Upper lobe of left lung (tissue), 4 donors: Measurements from ENCODE around the gene C17orf58.
"Not testable (repeated sequence)": the region's sequence is repeated elsewhere in the genome, so short reads cannot be mapped to it uniquely, and the experiment has no call there.

ENCODE experiments used
- CTCF ChIP-seq, 6 experiments: fragments of 450-650 bp in 4 of 6; fragments of 200-600 bp in 2 of 6; sonication (generic) in 2 of 6; IDR thresholded peaks; one replicate each; pipeline ENCODE4 v1.5.1; 2016 to 2019; ENCODE audit warnings: antibody characterized with exemption in 6 of 6
- POLR2A ChIP-seq, 4 donors: fragments of 450-650 bp; IDR thresholded peaks; one replicate each; pipeline ENCODE4 v1.5.1; 2016 to 2017; ENCODE audit warnings: antibody characterized with exemption in 4 of 4, mild to moderate bottlenecking in 2 of 4
- POLR2AphosphoS5 ChIP-seq, 2 donors: sonication (generic); formaldehyde crosslinking; IDR thresholded peaks; one replicate each; pipeline ENCODE4 v1.5.1; 2017; ENCODE audit warnings: antibody characterized with exemption in 2 of 2

DNA sequence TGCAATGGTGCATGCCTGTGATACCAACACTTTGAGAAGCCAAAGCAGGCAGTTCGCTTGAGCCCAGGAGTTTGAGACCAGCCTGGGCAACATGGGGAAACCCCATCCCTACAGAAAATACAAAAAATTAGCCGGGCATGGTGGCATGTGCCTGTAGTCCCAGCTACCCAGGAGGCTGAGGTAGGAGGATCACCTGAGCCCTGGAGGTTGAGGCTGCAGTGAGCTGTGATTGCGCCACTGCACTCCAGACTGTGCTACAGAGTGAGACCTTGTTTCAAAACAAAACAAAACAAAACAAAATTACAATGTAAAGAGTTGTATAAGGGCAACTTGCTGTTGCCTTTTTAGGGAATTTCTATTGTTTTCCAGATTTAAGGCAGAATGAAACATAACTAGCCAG, 15.4 kb downstream of the C17orf58 start:
- TF ChIP-seq CTCF, POLR2A, POLR2AphosphoS5 (IDR thresholded peaks at IDR 0.05): not testable (repeated sequence)
